ENCODE measurements around the gene ECSIT.
A peak's percentile ranks its signal among the peaks of the same experiment; 100 is the strongest.

ECSIT gene

GRCh38 chr19:11499890-11500420 is 29.0 kb downstream of the ECSIT start:
- DNase-seq (ENCODE audit: low spot score) = no peak

- no peak for DNase-seq (ENCODE audit: low spot score)
These were observed 29.7 kb downstream of the ECSIT start for GRCh38 chr19:11499220-11499726.

DNA sequence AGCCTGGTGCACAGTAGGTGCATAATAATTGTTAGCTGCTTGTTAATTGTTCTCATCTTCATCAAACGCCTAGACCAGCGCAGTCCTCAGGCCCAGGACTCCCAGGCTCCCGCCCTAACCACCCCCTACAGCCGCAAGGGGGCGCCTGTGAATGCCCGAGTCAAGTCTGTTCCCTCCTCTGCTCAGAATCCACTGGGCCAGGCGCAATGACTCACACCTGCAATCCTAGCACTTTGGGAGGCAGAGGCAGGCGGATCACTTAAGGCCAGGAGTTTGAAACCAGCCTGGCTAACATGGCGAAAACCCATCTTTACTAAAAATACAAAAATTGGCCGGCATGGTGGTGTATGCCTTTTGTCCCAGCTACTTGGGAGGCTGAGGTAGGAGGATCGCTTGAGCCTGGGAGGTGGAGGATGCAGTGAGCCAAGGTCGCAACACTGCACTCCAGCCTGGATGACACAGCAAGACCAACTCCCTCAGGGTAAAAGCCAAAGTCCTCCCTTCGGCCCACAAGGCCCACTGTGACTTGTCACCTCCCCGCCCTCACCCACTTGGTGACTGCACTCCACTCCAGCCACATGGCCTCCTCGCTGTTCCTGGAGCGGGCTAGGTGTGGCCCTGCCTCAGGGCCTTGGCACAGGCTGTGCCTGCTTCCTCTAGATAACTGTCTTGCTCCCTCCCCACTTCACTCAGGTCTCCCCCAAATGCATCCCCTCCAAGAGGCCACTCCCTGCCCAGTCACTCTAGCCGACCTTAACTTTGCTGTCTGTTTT is 32.4 kb downstream of the ECSIT start:
- peak; percentile 69 for DNase-seq (ENCODE audit: low spot score)

GRCh38 chr19:11495885-11496284 is 33.0 kb downstream of the ECSIT start:
- no peak for DNase-seq (ENCODE audit: low spot score)

DNA sequence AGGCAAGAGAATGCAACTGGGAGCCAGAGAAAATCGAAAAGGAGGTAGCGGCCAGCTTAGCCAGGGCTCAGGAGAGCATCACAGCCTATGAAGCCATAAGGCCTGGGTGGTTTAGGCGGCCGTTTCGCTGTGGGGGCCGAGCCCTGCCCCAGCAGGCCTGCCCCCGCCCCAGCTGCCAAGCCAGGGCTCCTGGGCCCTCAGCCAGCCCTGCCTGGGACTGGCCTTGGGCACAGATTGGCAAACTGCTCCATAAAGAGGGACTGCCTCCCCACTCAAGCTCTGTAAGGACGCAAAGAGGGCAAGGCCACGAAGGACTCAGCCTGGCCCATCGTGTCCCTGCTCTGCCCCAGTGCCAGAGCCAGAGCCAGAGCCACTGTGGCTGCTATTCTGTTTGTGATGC is 33.5 kb downstream of the ECSIT start:
- no peak for DNase-seq (ENCODE audit: low spot score)

- no peak for DNase-seq (ENCODE audit: low spot score)
These were observed 34.2 kb downstream of the ECSIT start for GRCh38 chr19:11494634-11495285.

DNA sequence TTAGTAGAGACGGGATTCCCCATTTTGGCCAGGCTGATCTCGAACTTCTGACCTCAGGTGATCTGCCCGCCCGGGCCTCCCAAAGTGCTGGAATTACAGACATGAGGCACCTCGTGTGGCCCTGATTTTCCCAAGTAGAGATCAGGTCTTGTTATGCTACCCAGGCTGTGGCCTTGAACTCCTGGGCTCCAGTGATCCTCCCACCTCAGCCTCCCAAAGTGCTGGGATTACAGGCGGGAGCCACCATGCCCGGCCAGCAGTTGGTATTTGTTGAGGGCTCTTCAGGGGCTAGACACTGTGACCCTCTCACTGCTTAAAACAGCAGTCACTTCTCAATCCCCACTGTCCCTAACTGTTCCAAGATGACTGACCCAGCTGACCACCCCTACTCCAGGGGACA is 39.6 kb downstream of the ECSIT start:
- no peak for DNase-seq (ENCODE audit: low spot score)

GRCh38 chr19:11486661-11487503 is 42.1 kb downstream of the ECSIT start:
- DNase-seq (ENCODE audit: low spot score) = no peak

GRCh38 chr19:11485245-11485837 is 43.6 kb downstream of the ECSIT start:
- no peak for DNase-seq (ENCODE audit: low spot score)

DNA sequence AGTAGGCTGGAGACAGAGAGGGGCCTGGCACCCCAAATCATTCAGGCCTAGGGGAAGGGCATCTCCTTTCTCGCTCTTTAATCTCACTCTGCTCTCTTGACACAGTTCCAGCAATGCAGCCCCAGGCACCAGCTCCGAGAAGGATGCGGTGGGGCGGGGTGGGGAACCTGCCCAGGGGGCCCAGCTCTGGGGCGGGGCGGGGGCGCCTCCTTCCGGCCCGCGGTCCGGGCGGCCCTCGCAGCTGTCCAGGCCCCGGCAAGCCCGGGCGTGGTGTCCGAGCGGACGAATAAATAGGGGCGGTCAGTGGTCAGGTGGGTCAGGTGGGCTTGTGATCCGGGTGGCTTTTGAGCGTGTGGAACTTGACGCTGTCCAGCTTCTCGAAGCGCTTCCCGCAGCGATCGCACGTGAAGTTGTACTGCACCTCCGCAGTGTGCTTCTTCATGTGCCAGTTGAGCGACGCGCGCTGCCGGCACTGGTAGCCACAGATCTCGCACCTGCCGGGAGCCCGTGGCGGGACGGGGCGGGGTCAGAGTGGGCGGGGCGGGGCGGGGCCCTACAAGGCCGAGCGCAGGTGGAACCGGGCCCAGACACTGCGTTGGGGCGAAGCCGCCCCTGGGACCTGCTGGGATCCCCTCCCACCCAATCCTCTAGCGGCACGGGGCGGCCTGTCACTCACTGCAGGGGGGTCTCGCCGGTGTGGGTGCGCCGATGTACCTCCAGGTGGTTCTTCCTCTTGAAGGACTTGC is 45.4 kb downstream of the ECSIT start:
- DNase-seq (ENCODE audit: low spot score) = no peak

DNA sequence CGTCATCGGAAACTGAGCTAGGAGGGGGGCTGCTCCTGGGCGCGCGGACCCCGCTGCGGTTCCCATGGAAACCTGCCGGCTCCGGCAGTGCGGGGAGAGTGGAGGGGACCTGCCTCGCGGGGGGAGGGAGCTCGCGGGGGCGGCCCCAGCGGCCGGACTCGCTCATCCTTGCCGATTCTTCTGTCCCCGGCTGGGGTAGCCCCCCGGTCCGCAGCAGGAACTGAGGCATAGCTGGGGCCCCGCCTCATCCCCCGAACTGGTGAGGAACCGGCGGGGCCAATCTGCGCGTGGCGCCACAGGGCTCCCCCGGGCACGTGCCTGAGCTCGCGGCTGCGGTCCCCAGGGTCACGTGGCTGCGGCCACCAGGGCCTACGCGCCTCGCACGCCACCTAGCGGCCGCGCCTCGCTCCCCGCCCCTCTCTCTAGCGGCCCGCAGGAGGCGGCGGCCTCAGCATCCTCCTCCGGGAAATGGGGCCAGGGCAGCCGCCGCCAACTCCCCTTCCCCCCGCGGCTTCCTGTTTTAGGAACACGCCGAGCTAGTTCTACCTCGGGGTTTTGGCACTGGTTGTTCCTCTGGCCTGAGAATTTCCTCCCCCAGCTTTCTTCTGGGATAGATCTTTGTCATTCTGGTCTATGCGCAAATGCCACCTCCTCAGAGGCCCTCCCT is 46.4 kb downstream of the ECSIT start:
- peak; percentile 92 for DNase-seq (ENCODE audit: low spot score)

DNA sequence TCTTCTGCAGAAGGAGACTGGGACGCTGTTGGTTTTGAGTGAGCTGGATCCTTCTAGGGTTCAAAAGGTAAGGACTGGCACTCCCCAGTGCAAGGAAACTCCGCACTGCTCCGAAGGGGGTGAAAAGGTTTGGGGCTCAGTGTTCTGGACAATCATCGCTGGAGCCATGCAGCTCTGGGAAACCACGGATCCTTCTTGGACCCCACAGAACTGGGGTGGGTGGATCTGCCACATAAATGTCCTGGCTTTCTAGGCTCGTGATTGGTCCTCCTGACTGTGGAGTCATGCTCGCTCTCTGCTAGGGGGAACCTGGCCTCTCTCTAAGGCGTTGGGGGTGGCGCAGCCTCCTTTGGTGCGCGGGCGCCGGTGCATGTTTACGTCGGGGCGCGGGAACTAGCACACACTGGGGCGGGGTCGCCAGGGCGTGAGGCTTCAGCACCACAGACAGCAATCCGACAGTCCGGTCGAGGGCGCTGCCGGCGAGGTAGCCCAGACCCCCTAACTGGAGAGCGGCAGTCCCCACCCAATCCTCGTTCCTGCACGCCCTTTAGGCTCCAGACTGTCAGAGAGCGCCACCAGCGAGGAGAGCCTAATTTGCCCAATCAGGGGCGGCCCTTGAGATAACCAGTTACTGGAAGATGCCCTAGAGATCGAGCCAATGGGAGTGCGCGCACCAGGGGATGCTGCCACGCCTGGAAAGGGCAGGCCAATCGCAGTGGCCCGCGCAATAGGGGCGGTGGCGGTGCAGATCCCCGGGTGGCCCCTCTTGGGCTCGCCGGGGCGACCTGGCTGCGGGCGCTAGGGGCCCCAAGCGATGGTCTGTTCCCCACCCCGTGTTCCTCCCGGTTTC is 47.2 kb downstream of the ECSIT start:
- DNase-seq (ENCODE audit: low spot score) = peak; percentile 85

DNA sequence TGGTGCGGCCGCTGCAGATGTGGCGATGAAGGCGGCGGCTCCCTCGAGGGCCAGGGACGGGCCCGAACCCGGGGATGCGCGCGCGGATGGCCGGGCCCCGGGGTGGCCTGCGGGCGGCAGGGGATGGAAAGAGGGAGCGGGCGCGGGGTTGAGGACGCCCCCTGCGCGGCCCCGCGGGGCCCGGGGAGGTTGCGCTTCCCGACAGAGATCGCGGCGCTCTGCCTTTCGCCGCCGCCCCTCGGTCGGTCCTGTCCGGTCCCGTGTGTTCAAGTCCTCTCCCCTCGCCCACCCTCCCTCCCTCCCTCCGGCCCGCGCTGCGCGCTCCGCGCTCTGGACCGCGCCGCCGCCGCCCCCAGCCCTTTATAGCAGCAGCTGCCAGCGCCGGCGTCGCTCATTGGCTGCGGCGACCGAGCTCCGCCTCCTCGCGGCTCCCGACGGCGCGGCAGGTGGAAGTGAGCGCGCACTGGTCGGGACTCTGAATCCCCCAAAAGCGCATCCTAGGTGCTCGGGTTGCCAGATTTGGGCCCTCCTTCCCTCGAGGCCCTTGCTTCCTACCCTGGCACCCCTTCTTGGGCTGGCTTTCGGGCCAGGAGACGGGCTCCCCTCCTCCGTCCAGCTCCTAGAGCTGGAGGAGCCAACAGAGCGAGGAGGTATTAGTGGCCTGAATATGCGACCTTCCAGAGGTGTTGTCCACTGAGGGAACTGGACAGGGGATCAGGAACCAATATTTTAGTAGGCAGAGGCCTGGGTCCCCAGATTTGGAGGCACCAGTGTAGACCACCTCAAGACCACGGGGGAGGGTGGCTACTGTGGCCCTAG is 48.0 kb downstream of the ECSIT start, which contains the start of gene ELAVL3:
Gene ELAVL3 (minus strand): TSS at position 332 of the 819 bp plus-strand sequence. CDS start 438 bp downstream, outside the sequence.
- DNase-seq (ENCODE audit: low spot score) = no peak

GRCh38 chr19:11479898-11480714 is 48.8 kb downstream of the ECSIT start:
- DNase-seq (ENCODE audit: low spot score) = no peak

DNA sequence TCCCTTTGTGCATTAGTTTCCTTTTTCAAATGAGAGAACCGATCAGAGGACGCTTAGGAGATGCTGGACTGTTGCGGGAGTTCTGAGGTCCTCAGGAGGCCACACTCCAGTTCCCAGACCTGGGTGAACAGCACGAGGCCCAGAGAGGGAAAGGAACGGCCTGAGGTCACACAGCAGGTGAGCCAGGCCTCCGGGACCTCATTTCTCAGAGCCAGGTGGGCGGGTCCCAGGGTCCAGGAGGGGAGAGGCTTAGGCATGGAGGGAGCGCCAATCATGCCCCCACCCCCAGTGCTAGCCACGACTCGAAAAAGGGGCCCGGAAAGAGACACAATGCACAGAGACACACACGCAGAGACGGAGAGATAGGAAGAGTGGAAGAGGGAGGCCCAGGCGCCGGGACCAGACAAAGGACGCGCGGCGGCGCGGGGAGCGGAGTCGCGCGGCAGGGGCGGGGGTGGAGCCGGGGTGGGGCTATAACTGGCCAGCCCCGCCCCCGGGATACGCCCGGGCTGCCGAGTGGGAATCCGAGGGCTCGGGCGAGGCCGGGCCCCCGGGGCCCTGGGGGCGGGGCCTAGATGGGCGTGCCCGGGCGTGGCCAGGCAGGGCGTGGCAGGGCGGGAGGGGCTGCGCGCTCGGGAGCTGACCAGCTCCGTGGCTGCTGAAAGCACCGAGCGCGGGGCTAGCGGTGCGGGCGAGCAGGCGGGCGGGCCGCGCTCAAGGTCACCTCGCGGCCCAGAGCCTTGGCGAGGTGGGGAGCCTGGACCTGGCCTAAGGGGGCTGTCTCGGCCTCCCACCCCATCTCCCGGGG is 49.6 kb downstream of the ECSIT start:
- peak; percentile 29 for DNase-seq (ENCODE audit: low spot score)

DNA sequence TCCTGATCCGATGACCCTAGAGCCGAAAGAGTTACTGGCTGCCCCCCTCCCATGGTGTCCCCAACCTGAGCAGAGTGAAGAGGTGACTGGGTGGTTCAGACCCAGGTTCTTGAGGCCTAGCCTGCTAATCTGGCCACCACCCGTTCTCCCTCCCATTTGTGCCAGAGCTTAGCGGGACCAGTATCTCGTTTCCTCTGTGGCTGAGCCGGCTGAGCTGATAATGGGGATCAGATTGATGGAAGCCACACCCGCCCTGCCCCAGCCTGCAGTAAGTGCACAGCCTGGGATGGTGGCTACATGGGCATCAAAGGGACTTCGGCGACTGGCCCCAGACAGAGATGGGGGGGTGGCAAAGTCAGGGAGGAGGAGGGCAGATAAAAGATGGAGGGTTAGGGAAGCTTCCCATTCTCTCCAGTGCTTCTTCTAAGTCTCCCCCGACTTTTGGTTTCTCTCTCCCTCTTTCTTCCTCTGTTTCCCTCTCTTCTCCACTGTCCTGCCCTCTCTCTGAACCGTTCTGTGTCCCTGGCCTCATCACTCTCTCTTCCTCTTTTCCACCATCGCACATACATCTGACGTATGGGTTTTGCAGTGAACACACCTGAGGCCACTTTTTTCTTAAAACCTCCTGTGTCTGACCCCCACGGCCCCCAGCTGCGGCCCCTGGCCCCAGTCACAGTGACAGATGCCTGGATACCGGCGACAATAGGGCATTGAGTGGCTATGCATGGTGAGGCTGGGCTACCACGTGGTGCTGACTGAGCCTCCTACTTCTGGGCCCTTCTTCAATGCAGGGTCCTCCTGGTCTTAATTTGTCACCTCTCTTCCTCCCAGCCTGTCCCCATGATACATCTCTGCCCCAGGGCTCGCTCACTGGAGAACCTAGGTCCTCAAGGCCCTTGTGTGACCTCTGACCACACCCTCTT is 50.5 kb downstream of the ECSIT start:
- no peak for DNase-seq (ENCODE audit: low spot score)
